Measurements from ENCODE around the gene ZEB2. TPM values are rescaled to one million over a fixed set of nuclear protein-coding genes. Genes with fewer than 3 reads are reported as not detected.

Gene ZEB2
- total RNA-seq, 1 experiment from 2014 or later = 1.1 TPM

DNA sequence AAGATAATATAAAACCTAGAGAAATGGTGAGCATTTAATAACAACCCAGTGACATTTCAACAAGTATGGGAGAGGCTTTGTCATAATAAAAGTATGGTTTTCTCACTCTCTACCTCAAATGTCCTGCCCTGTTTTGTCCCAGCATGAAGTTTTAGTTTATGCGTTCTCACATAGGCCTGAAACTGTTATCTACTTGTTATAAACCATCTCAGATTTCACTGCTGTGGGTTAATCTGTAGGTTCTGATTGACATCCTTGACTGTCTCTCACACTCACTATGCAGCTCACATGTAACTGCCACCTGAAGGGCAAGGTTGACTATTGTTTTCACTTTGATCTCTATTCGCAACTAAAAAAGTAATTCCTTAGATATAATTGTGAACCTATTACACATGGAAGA, 44.9 kb downstream of the ZEB2 start:
- Histone ChIP-seq H3K27me3 (ENCODE audit: control insufficient read depth, insufficient read depth, low read length) (no peaks in the 10 kb centered on the region), H3K4me3 (ENCODE audit: low read depth in 2 of 2, low read length in 2 of 2) (no peak overlapping the region), H3K4me1 (ENCODE audit: control insufficient read depth, insufficient read depth, low read length) (no peaks in the 10 kb centered on the region), H3K27ac (ENCODE audit: low read length) (no peak overlapping the region), H3K36me3 (ENCODE audit: control insufficient read depth, insufficient read depth, low read length) (no peaks in the 10 kb centered on the region), H3K9me3 (ENCODE audit: control insufficient read depth, insufficient read depth, low read depth, low read length) (no peaks in the 10 kb centered on the region)
- POLR2A ChIA-PET = no interaction called here
- ATAC-seq (no peak), DNase-seq (ENCODE audit: low read depth, low spot score) (no peak)
- TF ChIP-seq POLR2AphosphoS5 (IDR thresholded peaks at IDR 0.05; ENCODE audit: low read depth, low read length) (no peak), REST (IDR thresholded peaks at IDR 0.05; ENCODE audit: insufficient read depth in 1 of 2, low read depth in 2 of 2, low read length in 1 of 2) (no peak), SIN3A (IDR thresholded peaks at IDR 0.05; ENCODE audit: borderline replicate concordance, insufficient read depth, low read depth, low read length) (no peak), TCF7L2 (IDR thresholded peaks at IDR 0.05; ENCODE audit: low read depth, low read length) (no peak)
- TF ChIP-seq, protein P1, sequence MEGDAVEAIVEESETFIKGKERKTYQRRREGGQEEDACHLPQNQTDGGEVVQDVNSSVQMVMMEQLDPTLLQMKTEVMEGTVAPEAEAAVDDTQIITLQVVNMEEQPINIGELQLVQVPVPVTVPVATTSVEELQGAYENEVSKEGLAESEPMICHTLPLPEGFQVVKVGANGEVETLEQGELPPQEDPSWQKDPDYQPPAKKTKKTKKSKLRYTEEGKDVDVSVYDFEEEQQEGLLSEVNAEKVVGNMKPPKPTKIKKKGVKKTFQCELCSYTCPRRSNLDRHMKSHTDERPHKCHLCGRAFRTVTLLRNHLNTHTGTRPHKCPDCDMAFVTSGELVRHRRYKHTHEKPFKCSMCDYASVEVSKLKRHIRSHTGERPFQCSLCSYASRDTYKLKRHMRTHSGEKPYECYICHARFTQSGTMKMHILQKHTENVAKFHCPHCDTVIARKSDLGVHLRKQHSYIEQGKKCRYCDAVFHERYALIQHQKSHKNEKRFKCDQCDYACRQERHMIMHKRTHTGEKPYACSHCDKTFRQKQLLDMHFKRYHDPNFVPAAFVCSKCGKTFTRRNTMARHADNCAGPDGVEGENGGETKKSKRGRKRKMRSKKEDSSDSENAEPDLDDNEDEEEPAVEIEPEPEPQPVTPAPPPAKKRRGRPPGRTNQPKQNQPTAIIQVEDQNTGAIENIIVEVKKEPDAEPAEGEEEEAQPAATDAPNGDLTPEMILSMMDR (IDR thresholded peaks at IDR 0.05) = no peak
- in situ Hi-C loops (cut with HindIII; ENCODE audit: low pct_unique_long_range_greater_than_20kb, low sequenced_read_pairs) = no loop called here
- intact Hi-C loops (cut with micrococcal nuclease; ENCODE audit: unreplicated experiment) = no loop called here
- CTCF ChIA-PET = no interaction called here
- BruUV-seq (replicated peaks) = no TSS peak

GRCh38 chr2:144474017-144474416, 45.9 kb downstream of the ZEB2 start:
- ATAC-seq = no peak
- Histone ChIP-seq H3K36me3 (ENCODE audit: control insufficient read depth, insufficient read depth, low read length) (no peaks in the 10 kb centered on the region), H3K4me3 (ENCODE audit: low read depth in 2 of 2, low read length in 2 of 2) (no peak overlapping the region), H3K4me1 (ENCODE audit: control insufficient read depth, insufficient read depth, low read length) (no peaks in the 10 kb centered on the region), H3K27me3 (ENCODE audit: control insufficient read depth, insufficient read depth, low read length) (no peaks in the 10 kb centered on the region; the same call in 1 of the 2 replicates), H3K27ac (ENCODE audit: low read length) (no peak overlapping the region), H3K9me3 (ENCODE audit: control insufficient read depth, insufficient read depth, low read depth, low read length) (no peaks in the 10 kb centered on the region)
- intact Hi-C loops (cut with micrococcal nuclease; ENCODE audit: unreplicated experiment) = no loop called here
- ChIA-PET CTCF (no interaction called here), POLR2A (no interaction called here)
- no peak for TF ChIP-seq TCF7L2 (IDR thresholded peaks at IDR 0.05; ENCODE audit: low read depth, low read length)
- no peak for TF ChIP-seq POLR2AphosphoS5 (IDR thresholded peaks at IDR 0.05; ENCODE audit: low read depth, low read length)
- TF ChIP-seq, protein P1 (IDR thresholded peaks at IDR 0.05) = no peak
- no peak for TF ChIP-seq REST (IDR thresholded peaks at IDR 0.05; ENCODE audit: insufficient read depth in 1 of 2, low read depth in 2 of 2, low read length in 1 of 2)
- TF ChIP-seq SIN3A (IDR thresholded peaks at IDR 0.05; ENCODE audit: borderline replicate concordance, insufficient read depth, low read depth, low read length) = no peak
- in situ Hi-C loops (cut with HindIII; ENCODE audit: low pct_unique_long_range_greater_than_20kb, low sequenced_read_pairs) = no loop called here
- DNase-seq (ENCODE audit: low read depth, low spot score) = no peak
- no TSS peak for BruUV-seq (replicated peaks)

Measured in Panc1 (cell line).